Measurements from ENCODE around the gene ATRN.
"Not testable (repeated sequence)": the region's sequence is repeated elsewhere in the genome, so short reads cannot be mapped to it uniquely, and the experiment has no call there.

GRCh38 chr20:3605386-3605886 is 134.6 kb downstream of the ATRN start:
- TF ChIP-seq CTCF, POLR2A (IDR thresholded peaks at IDR 0.05): not testable (repeated sequence)

All from right lobe of liver (tissue), 4 donors.